H7 (cell line): Measurements from ENCODE around the gene NEO1. TPM values are rescaled to one million over a fixed set of nuclear protein-coding genes. Genes with fewer than 3 reads are reported as not detected.

Experiments used
- DNase-seq: peaks from one replicate; pipeline ENCODE4 v3.0.0; 2012
- H3K27me3 ChIP-seq: 2 replicates; pipeline ENCODE4 v1.6.0; 2011; ENCODE audit warnings: mild to moderate bottlenecking, low read length; ENCODE audit not compliant: control insufficient read depth, insufficient read depth
- H3K36me3 ChIP-seq: replicated peaks from 2 replicates; pipeline ENCODE4 v1.5.1; 2011; ENCODE audit warnings: low read length; ENCODE audit not compliant: control insufficient read depth, insufficient read depth
- H3K4me3 ChIP-seq: 2 replicates; pipeline ENCODE4 v1.5.1; 2011; ENCODE audit warnings: low read depth, mild to moderate bottlenecking, control low read depth, low read length, moderate library complexity; ENCODE audit not compliant: insufficient read depth
- total RNA-seq: library from RNA; depleted of rRNA; stranded (reverse); fragments of >200 nt; shearing (Covaris generic); gene quantifications from 2 replicates; pipeline ENCODE4 v1.2.3, GENCODE V29; 2014

NEO1 gene
- total RNA-seq, 1 experiment from 2014 or later, result 28.9 TPM

GRCh38 chr15:73127302-73127936 is 75.2 kb downstream of the NEO1 start:
- DNase-seq, result peak; percentile 28
- Histone ChIP-seq H3K36me3 (no peaks in the 10 kb centered on the region; the same call in 1 of the 2 replicates), H3K4me3 (no peak overlapping the region), H3K27me3 (no peaks in the 10 kb centered on the region)

GRCh38 chr15:73130830-73131229 is 78.6 kb downstream of the NEO1 start:
- Histone ChIP-seq H3K4me3 (no peak overlapping the region), H3K36me3 (no peaks in the 10 kb centered on the region; the same call in 1 of the 2 replicates), H3K27me3 (no peaks in the 10 kb centered on the region)
- no peak for DNase-seq

DNA sequence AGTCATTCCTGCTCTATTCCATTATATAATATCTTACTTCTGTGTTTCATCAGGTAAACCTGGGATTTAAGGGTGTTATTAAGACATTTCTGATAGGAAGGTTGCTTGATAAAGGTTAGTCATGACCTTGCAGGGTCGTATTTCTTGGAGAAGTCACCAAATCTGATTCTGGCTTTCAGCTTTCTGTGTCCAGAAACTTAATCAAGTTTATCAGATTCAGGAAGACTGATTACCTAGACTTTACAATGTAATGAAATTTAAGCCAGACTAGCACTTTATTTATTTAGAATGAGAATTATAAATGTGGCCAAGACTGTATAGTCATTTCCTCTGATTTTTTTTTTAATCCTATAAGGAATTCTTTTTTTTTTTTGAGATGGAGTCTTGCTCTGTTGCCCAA is 81.9 kb downstream of the NEO1 start:
- H3K36me3 ChIP-seq, result peaks cover 1% of the 10 kb centered on the region
- no peak overlapping the region for H3K4me3 ChIP-seq
- H3K27me3 ChIP-seq, result no peaks in the 10 kb centered on the region
- DNase-seq, result no peak

DNA sequence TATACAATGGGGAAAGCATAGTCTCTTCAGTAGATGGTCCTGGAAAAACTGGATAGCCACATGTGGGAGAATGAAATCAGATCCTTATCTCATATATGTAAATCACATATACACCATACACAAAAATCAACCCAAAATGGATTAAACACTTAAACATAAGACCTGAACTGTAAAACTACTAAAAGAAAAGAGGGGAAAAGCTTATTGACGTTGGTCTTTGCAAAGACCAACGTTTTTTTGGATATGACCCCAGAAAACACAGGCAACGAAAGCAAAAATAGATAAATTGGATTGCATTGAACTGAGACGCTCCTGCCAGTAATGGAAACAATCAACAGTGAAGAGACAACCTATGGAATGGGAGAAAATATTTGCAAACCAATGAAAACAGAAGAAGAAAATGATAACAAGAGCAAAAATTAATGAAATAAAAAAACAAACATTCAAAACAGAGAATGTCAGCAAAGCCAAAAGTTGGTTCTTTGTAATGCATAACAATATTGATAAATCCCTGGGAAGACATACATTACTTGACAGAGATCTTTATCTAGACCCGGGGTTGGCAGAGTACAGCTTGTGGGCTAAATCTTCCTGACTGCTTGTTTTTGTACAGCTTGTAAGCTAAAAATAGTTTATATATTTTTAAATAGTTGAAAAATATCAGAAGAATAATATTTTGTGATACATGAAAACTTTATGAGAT is 86.9 kb downstream of the NEO1 start:
- H3K36me3 ChIP-seq, result peaks cover 1% of the 10 kb centered on the region; the same call in 1 of the 2 replicates
- H3K27me3 ChIP-seq, result no peaks in the 10 kb centered on the region
- no peak overlapping the region for H3K4me3 ChIP-seq
- no peak for DNase-seq

- no peak for DNase-seq
- Histone ChIP-seq H3K36me3 (peaks cover 1% of the 10 kb centered on the region; the same call in 1 of the 2 replicates), H3K27me3 (no peaks in the 10 kb centered on the region), H3K4me3 (no peak overlapping the region)
Measured at GRCh38 chr15:73139744-73140553, 87.7 kb downstream of the NEO1 start.

DNA sequence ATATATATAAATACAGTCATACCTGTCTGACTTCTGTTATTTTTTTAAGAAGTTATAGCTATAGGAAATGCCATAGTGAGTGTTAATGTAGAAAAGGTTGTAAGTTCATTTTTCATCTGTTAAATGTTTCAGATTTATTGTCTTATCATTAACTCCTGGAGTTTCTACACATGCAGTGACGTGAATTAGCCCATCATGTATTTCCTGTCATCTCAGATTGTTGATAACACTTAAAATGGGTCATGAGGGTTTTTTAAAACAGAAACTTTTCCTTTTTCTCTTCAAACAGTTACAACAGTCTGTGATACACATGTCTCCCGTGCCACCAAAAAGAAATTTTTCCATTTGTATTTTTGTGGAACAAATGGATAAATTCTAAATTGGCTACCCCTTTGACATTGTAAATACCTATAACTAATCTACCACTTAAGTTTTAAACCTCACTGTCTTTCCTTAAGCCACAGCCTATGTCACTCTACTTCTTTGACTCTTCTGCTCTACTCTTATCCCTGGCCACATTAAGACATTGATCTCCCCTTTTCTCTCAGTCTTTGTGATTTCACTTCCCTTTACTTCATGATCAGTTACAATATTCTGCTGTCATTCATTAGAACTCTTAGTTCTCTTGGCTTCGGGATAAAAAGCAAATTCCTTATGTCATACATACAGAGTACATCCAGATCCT is 89.1 kb downstream of the NEO1 start:
- H3K36me3 ChIP-seq, result peaks cover 1% of the 10 kb centered on the region
- no peak overlapping the region for H3K4me3 ChIP-seq
- no peaks in the 10 kb centered on the region for H3K27me3 ChIP-seq
- DNase-seq, result no peak

DNA sequence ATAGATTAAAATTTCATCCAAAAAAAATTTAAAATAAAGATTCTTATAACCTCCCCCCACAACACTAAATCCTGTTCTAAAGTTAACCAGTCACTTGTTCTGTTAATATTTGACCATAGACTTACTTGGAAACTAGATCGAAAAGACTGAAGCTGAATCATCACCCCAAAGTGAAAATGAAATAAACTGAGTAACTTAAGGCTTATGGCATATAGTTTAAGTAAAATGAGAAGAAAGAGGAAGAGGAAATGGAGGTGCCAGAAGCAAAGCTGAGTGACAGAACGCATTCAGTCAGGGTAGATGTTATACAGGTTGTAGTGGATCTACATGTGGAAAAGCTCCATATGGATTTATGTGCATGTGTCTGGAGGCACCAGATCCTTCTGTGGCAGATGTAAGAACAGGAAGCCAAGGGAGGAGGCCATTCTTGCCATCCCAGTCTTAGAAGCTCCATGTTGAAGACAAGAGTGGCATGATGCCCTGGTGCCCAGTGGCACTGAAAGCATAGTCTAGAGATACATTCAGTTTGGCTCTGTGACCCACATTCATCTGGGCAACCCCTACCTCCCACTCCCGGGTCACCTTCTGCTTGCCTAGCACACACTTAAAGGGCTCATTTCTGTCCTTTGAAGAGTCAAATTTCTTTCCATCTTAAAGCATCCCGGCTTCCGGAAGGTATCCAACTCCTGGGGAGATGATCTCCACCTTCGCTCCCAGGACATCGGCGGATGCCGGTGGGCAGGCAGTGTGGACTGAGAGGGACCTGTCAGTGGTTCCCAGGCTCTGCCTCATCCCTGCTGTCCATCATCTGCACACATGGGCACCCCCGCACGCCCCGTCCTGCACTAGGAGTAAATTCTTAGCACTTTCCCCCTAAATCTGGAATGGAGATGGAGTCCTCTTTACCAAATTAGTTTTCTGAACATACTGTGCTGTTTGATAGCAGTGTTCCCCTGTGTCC is 90.8 kb downstream of the NEO1 start:
- Histone ChIP-seq H3K4me3 (no peak overlapping the region), H3K27me3 (no peaks in the 10 kb centered on the region), H3K36me3 (no peaks in the 10 kb centered on the region; the same call in 1 of the 2 replicates)
- DNase-seq, result no peak

DNA sequence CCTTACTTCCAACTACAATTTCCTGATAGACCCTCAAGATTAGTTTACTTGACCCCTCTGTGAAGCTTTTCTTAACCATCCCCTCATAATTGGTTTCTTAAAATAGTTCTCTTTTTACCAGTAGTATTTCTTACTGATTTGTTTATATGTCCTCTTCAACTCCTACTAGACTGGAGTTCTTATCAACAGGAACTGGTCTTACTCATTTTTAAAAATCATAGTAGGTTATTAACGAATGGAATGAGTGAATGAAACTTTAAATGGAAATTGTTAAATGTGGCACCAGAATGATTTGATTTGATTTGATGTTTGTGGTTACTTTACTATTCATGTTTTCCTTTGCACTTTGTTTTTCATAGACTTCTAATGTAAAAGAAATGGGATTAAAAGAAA is 91.5 kb downstream of the NEO1 start:
- H3K4me3 ChIP-seq, result no peak overlapping the region
- H3K36me3 ChIP-seq, result no peaks in the 10 kb centered on the region; the same call in 1 of the 2 replicates
- H3K27me3 ChIP-seq, result no peaks in the 10 kb centered on the region
- no peak for DNase-seq

- no peak overlapping the region for H3K4me3 ChIP-seq
- H3K36me3 ChIP-seq, result no peaks in the 10 kb centered on the region; the same call in 1 of the 2 replicates
- no peak for DNase-seq
- H3K27me3 ChIP-seq, result no peaks in the 10 kb centered on the region
Measured at GRCh38 chr15:73146419-73146818, 94.2 kb downstream of the NEO1 start.

GRCh38 chr15:73150831-73151230 is 98.6 kb downstream of the NEO1 start:
- H3K4me3 ChIP-seq, result no peak overlapping the region
- H3K36me3 ChIP-seq, result no peaks in the 10 kb centered on the region
- no peak for DNase-seq
- H3K27me3 ChIP-seq, result no peaks in the 10 kb centered on the region

DNA sequence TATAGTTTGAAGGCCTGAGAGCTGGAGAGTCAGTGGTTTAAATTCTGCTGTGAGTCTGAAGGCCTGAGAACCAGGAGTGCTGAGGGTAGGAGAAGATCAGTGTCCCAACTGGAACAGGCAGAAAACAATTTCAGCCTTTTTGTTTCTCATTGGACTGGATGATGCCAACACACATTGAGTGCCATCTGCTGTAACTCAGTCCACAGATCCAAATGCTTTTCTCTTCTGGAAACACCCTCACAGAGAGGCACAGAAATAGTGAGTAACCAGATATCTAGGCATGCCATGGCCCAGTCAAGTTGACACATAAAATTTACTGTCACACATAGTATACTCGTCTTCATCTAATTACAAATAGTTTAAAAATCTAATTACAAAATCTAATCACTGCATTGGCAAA is 100.8 kb downstream of the NEO1 start:
- DNase-seq, result no peak
- H3K4me3 ChIP-seq, result no peak overlapping the region
- no peaks in the 10 kb centered on the region for H3K27me3 ChIP-seq
- no peaks in the 10 kb centered on the region for H3K36me3 ChIP-seq

DNA sequence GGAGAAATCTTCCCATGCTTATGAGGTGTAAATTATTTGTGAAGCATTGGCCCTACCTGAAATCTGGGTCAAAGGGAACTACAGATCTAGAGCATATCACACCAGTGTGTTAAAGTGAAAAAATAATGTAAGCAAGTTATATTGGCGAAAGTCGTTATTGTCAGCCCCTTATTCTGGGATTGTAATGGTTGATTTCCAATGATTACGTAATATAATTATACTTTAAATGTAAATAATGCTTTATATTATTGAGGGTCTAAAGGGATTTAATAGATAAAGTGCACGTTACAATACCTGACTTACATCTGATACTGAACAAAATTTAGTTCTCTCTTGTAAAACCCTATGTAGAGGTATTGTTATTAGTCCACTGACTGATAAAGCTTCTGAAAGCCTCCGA is 101.2 kb downstream of the NEO1 start:
- no peak for DNase-seq
- Histone ChIP-seq H3K4me3 (no peak overlapping the region), H3K36me3 (no peaks in the 10 kb centered on the region), H3K27me3 (no peaks in the 10 kb centered on the region)

GRCh38 chr15:73156431-73157191 is 104.3 kb downstream of the NEO1 start:
- Histone ChIP-seq H3K36me3 (no peaks in the 10 kb centered on the region), H3K4me3 (no peak overlapping the region), H3K27me3 (no peaks in the 10 kb centered on the region)
- DNase-seq, result no peak
